ENCODE measurements around the gene CRIM1. TPM values are rescaled to one million over a fixed set of nuclear protein-coding genes. Genes with fewer than 3 reads are reported as not detected.
A peak's percentile ranks its signal among the peaks of the same experiment; 100 is the strongest.

CRIM1 gene
- total and polyA plus RNA-seq, 2 of the 8 experiments (the other 6 are each of a cell fraction or from before 2014, with no cell fraction given) = 9.4 to 28.4 TPM

- Histone ChIP-seq H2BK5ac (ENCODE audit: low read depth, low read length) (no peak overlapping the region), H4K5ac (ENCODE audit: insufficient read length, low read depth, low read length) (no peak overlapping the region), H3K4me3 (ENCODE audit: extremely low read depth in 1 of 4, insufficient read depth in 2 of 4, low read depth in 3 of 4, low read length in 4 of 4) (no peak overlapping the region), H4K91ac (replicated peaks; ENCODE audit: insufficient read length, low read length) (no peak overlapping the region), H4K8ac (ENCODE audit: extremely low read depth, insufficient read depth, low read length) (no peak overlapping the region), H2AK5ac (ENCODE audit: low read depth, low read length) (no peak overlapping the region), H3K9me3 (ENCODE audit: insufficient read depth in 2 of 2, low read depth in 1 of 2, low read length in 1 of 2) (no peaks in the 10 kb centered on the region), H3K36me3 (ENCODE audit: control insufficient read depth in 2 of 4, insufficient read depth in 4 of 4, low read length in 3 of 4) (no peaks in the 10 kb centered on the region; a peak in 1 of 8 replicates), H3K79me2 (ENCODE audit: control insufficient read depth in 1 of 2, insufficient read depth in 2 of 2, low read length in 2 of 2) (peaks cover 4 to 92% of the 10 kb centered on the region in 2 experiments; a peak in 3 of 4 replicates), H3K18ac (ENCODE audit: extremely low read depth, low read length) (no peak overlapping the region), H2BK120ac (replicated peaks; ENCODE audit: low read depth, low read length) (no peak overlapping the region), H3K4me2 (ENCODE audit: insufficient read depth in 1 of 2, low read depth in 2 of 2, low read length in 2 of 2) (no peak overlapping the region), H3K27ac (ENCODE audit: low read depth, low read length) (no peak overlapping the region), H3K79me1 (ENCODE audit: low read depth, low read length) (peaks cover 11% of the 10 kb centered on the region), H2BK12ac (ENCODE audit: low read depth, low read length) (no peak overlapping the region), H2BK20ac (ENCODE audit: low read length) (0 out of 2 replicates have a peak overlapping the region, but pooled peaks have one; percentile 7), H3K4me1 (replicated peaks in 1 of 4; ENCODE audit: control insufficient read depth in 3 of 4, insufficient read depth in 4 of 4, low read length in 3 of 4) (peaks cover 4 to 17% (median 8%) of the 10 kb centered on the region in 4 experiments; a peak in 6 of 7 replicates), H4K20me1 (replicated peaks in 1 of 2; ENCODE audit: control insufficient read depth in 1 of 2, insufficient read depth in 2 of 2, low read length in 2 of 2) (peaks cover 0 to 1% of the 10 kb centered on the region in 2 experiments), H3K27me3 (replicated peaks in 1 of 4; ENCODE audit: control insufficient read depth in 3 of 4, extremely low read depth in 1 of 4, insufficient read depth in 3 of 4, low read length in 3 of 4) (no peaks in the 10 kb centered on the region), H2BK15ac (ENCODE audit: low read length) (no peak overlapping the region), H3K14ac (ENCODE audit: insufficient read length) (no peak overlapping the region), H3K4ac (replicated peaks; ENCODE audit: insufficient read length, low read depth, low read length) (no peak overlapping the region), H3K9ac (replicated peaks in 1 of 4; ENCODE audit: extremely low read depth in 1 of 4, low read depth in 3 of 4, low read length in 3 of 4) (no peak overlapping the region), H2AFZ (ENCODE audit: low read length) (no peak overlapping the region), H3K23me2 (ENCODE audit: low read depth, low read length) (no peaks in the 10 kb centered on the region; the same call in 1 of the 2 replicates), H3K23ac (ENCODE audit: insufficient read length) (no peak overlapping the region), H3K56ac (replicated peaks; ENCODE audit: insufficient read length, low read depth, low read length) (no peak overlapping the region)
- DNase-seq (ENCODE audit: low read depth in 1 of 2, low spot score in 2 of 2) (no peak), FAIRE-seq (no peak)
- ChIA-PET CTCF (ENCODE audit: partially characterized antibody) (interaction anchor here (0.9 to 2.1 kb wide), 6 partner anchors 18 to 59 kb away, joined by 3 to 11 read pairs (median 4); no protein-coding TSS in a partner anchor), POLR2A (ENCODE audit: partially characterized antibody) (no interaction called here)
- 90% methylated on average over 4 of the region's 4 CpGs; no CpG with 5 or more reads in 1 of the 2 experiments for WGBS, 2 experiments (ENCODE audit: extremely low coverage in 1 of 2, insufficient coverage in 1 of 2, insufficient read length in 1 of 2, insufficient replicate concordance in 2 of 2, low coverage in 1 of 2, low lambda C conversion rate in 2 of 2, missing lambda C conversion rate in 1 of 2)
- TF ChIP-seq POLR2AphosphoS5 (IDR thresholded peaks at IDR 0.05; ENCODE audit: low read depth, low read length) (no peak), CBX5 (IDR thresholded peaks at IDR 0.05; ENCODE audit: low read depth, low read length) (no peak), ATF2 (IDR thresholded peaks at IDR 0.05; ENCODE audit: low read length) (no peak), CREB1 (IDR thresholded peaks at IDR 0.05) (no peak)
Observed at GRCh38 chr2:36413218-36413617, 57.6 kb downstream of the CRIM1 start.
